ENCODE data around the gene TPR. TPM values are rescaled to one million over a fixed set of nuclear protein-coding genes. Genes with fewer than 3 reads are reported as not detected.

The TPR gene
- total and polyA plus RNA-seq, 8 donors = 12.7 to 273 (median 72.5) TPM

DNA sequence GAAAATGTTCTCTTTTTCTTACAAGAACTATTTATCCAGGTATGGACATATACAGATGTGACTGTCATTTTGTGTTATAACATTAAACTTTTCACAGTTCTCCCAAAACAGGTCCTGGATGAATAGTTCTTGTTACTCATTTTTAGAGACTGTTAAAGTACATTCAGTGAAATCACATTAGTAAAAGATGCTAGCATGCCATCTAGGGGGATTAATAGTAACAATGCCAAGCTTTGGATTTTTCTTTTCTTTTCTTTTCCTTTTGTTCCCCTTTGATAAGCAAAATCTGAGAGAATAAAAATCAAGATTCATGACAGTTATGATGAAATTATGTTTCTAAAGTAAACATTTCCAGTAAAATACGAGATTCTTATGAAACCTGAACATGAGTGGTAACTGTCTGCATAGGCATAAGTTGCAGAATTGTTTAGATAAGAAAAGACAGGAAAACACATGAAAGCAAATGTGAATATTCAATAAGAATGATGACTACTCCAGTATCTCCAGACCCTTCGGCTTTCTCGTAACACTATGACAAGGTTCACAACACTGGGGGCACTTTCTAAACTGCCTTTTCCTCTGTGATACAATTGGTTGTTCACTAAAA, 77.5 kb downstream of the TPR start:
- 67 to 73% (median 69%) methylated on average over 3 of the region's 3 CpGs for WGBS, 5 donors
- Histone ChIP-seq H3K27me3 (no peaks in the 10 kb centered on the region), H3K4me1 (no peaks in the 10 kb centered on the region), H3K9me3 (no peaks in the 10 kb centered on the region), H3K36me3 (no peaks in the 10 kb centered on the region), H3K4me3 (no peak overlapping the region), H3K27ac (no peak overlapping the region)
- intact Hi-C loops (cut with DNase I; ENCODE audit: low total_unique reads) = no loop called here
- TF ChIP-seq EP300 (IDR thresholded peaks at IDR 0.05) = no peak
- TF ChIP-seq POLR2A (IDR thresholded peaks at IDR 0.05) = no peak
- TF ChIP-seq, protein P1, sequence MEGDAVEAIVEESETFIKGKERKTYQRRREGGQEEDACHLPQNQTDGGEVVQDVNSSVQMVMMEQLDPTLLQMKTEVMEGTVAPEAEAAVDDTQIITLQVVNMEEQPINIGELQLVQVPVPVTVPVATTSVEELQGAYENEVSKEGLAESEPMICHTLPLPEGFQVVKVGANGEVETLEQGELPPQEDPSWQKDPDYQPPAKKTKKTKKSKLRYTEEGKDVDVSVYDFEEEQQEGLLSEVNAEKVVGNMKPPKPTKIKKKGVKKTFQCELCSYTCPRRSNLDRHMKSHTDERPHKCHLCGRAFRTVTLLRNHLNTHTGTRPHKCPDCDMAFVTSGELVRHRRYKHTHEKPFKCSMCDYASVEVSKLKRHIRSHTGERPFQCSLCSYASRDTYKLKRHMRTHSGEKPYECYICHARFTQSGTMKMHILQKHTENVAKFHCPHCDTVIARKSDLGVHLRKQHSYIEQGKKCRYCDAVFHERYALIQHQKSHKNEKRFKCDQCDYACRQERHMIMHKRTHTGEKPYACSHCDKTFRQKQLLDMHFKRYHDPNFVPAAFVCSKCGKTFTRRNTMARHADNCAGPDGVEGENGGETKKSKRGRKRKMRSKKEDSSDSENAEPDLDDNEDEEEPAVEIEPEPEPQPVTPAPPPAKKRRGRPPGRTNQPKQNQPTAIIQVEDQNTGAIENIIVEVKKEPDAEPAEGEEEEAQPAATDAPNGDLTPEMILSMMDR (IDR thresholded peaks at IDR 0.05) = no peak
- TF ChIP-seq POLR2AphosphoS5 (IDR thresholded peaks at IDR 0.05) = no peak
- DNase-seq = no peak

GRCh38 chr1:186295980-186296379, 79.1 kb downstream of the TPR start, which contains the start of gene PRG4:
Gene PRG4, plus strand, starts transcription at chr1:186296279.
- Histone ChIP-seq H3K4me1 (no peaks in the 10 kb centered on the region), H3K36me3 (no peaks in the 10 kb centered on the region), H3K27me3 (no peaks in the 10 kb centered on the region), H3K27ac (no peak within 1 kb of the TSS), H3K9me3 (no peaks in the 10 kb centered on the region), H3K4me3 (no peak within 1 kb of the TSS)
- WGBS, 5 donors = 26 to 45% (median 37%) methylated on average over 3 of the region's 3 CpGs
- intact Hi-C loops (cut with DNase I; ENCODE audit: low total_unique reads) = no loop called here
- no peak for DNase-seq
- TF ChIP-seq EP300 (IDR thresholded peaks at IDR 0.05) = no peak
- no peak for TF ChIP-seq POLR2A (IDR thresholded peaks at IDR 0.05)

GRCh38 chr1:186292875-186293274, 82.2 kb downstream of the TPR start:
- Histone ChIP-seq H3K27ac (no peak overlapping the region), H3K4me1 (no peaks in the 10 kb centered on the region), H3K4me3 (no peak overlapping the region), H3K36me3 (no peaks in the 10 kb centered on the region), H3K9me3 (no peaks in the 10 kb centered on the region), H3K27me3 (no peaks in the 10 kb centered on the region)
- WGBS, 5 donors = 63 to 82% (median 67%) methylated on average over 1 of the region's 1 CpG
- no peak for TF ChIP-seq EP300 (IDR thresholded peaks at IDR 0.05)
- no peak for TF ChIP-seq POLR2AphosphoS5 (IDR thresholded peaks at IDR 0.05)
- TF ChIP-seq, protein P1 (IDR thresholded peaks at IDR 0.05) = no peak
- TF ChIP-seq POLR2A (IDR thresholded peaks at IDR 0.05) = no peak
- no peak for DNase-seq
- intact Hi-C loops (cut with DNase I; ENCODE audit: low total_unique reads) = no loop called here

GRCh38 chr1:186291271-186291670, 83.8 kb downstream of the TPR start:
- H3K4me1 ChIP-seq = no peaks in the 10 kb centered on the region
- H3K27ac ChIP-seq = no peak overlapping the region
- no peaks in the 10 kb centered on the region for H3K36me3 ChIP-seq
- H3K9me3 ChIP-seq = no peaks in the 10 kb centered on the region
- TF ChIP-seq POLR2A (IDR thresholded peaks at IDR 0.05) (no peak), EP300 (IDR thresholded peaks at IDR 0.05) (no peak)
- 29 to 48% (median 34%) methylated on average over 2 of the region's 2 CpGs for WGBS, 5 donors
- DNase-seq = no peak
- intact Hi-C loops (cut with DNase I; ENCODE audit: low total_unique reads) = no loop called here
- no peaks in the 10 kb centered on the region for H3K27me3 ChIP-seq
- no peak overlapping the region for H3K4me3 ChIP-seq

- 77 to 89% (median 85%) methylated on average over 4 of the region's 4 CpGs for WGBS, 5 donors
- Histone ChIP-seq H3K27ac (no peak overlapping the region), H3K9me3 (no peaks in the 10 kb centered on the region), H3K4me1 (no peaks in the 10 kb centered on the region), H3K27me3 (no peaks in the 10 kb centered on the region), H3K4me3 (no peak overlapping the region), H3K36me3 (no peaks in the 10 kb centered on the region)
- DNase-seq = no peak
- TF ChIP-seq POLR2A (IDR thresholded peaks at IDR 0.05) (no peak), POLR2AphosphoS5 (IDR thresholded peaks at IDR 0.05) (no peak)
- TF ChIP-seq, protein P1 (IDR thresholded peaks at IDR 0.05) = no peak
- intact Hi-C loops (cut with DNase I; ENCODE audit: low total_unique reads) = no loop called here
Observed at GRCh38 chr1:186289943-186290545, 85.0 kb downstream of the TPR start.

Measured in stomach (tissue), 9 donors.